ENCODE data around the gene MVP. TPM values are rescaled to one million over a fixed set of nuclear protein-coding genes. Genes with fewer than 3 reads are reported as not detected.
"Not testable (repeated sequence)": the region's sequence is repeated elsewhere in the genome, so short reads cannot be mapped to it uniquely, and the experiment has no call there.

Gene MVP
- total RNA-seq, 1 experiment from 2014 or later, result 72.5 TPM

GRCh38 chr16:29784157-29784556, 36.1 kb upstream of the MVP start:
- Histone ChIP-seq H3K4me3 (ENCODE audit: low read depth, low read length) (no peak overlapping the region), H3K9me3 (no peaks in the 10 kb centered on the region), H3K36me3 (ENCODE audit: control insufficient read depth, insufficient read depth, low read length) (peaks cover 1% of the 10 kb centered on the region; the same call in 1 of the 2 replicates), H3K27me3 (replicated peaks; ENCODE audit: control insufficient read depth, insufficient read depth, low read length) (no peaks in the 10 kb centered on the region), H3K4me1 (peaks cover 45% of the 10 kb centered on the region)
- DNase-seq, result no peak
- H3K36me3 Mint-ChIP-seq (ENCODE audit: insufficient read depth, unreplicated experiment), result peaks cover 6% of the 10 kb centered on the region
- BruUV-seq (replicated peaks), result no TSS peak
- peaks cover 27% of the 10 kb centered on the region for H3K9me3 Mint-ChIP-seq (ENCODE audit: unreplicated experiment)
- no peaks in the 10 kb centered on the region for H3K27me3 Mint-ChIP-seq (ENCODE audit: insufficient read depth, unreplicated experiment)
- TF ChIP-seq CTCF (IDR thresholded peaks at IDR 0.05; ENCODE audit: insufficient read depth in 1 of 2, low read depth in 1 of 2, low read length in 1 of 2, severe bottlenecking in 1 of 2, unreplicated experiment in 1 of 2), result no peak
- ChIA-PET POLR2A (no interaction called here), CTCF (no interaction called here)
- no peak overlapping the region for H3K4me3 Mint-ChIP-seq (ENCODE audit: unreplicated experiment)
- H3K4me1 Mint-ChIP-seq (ENCODE audit: low read depth, unreplicated experiment), result peaks cover 34% of the 10 kb centered on the region
- peak overlapping the region; percentile 82 for H3K27ac Mint-ChIP-seq (ENCODE audit: unreplicated experiment)
- intact Hi-C loops (cut with micrococcal nuclease; ENCODE audit: unreplicated experiment), result no loop called here

- H3K4me3 ChIP-seq (ENCODE audit: low read depth, low read length), result no peak overlapping the region
- Mint-ChIP-seq H3K9me3 (ENCODE audit: unreplicated experiment) (peaks cover 27% of the 10 kb centered on the region), H3K36me3 (ENCODE audit: insufficient read depth, unreplicated experiment) (peaks cover 6% of the 10 kb centered on the region), H3K27ac (ENCODE audit: unreplicated experiment) (no peak overlapping the region), H3K27me3 (ENCODE audit: insufficient read depth, unreplicated experiment) (no peaks in the 10 kb centered on the region), H3K4me1 (ENCODE audit: low read depth, unreplicated experiment) (peaks cover 25% of the 10 kb centered on the region), H3K4me3 (ENCODE audit: unreplicated experiment) (no peak overlapping the region)
- no peaks in the 10 kb centered on the region for H3K9me3 ChIP-seq
- ChIA-PET CTCF (no interaction called here), POLR2A (no interaction called here)
- H3K4me1 ChIP-seq, result peaks cover 42% of the 10 kb centered on the region
- TF ChIP-seq CTCF (IDR thresholded peaks at IDR 0.05; ENCODE audit: insufficient read depth in 1 of 2, low read depth in 1 of 2, low read length in 1 of 2, severe bottlenecking in 1 of 2, unreplicated experiment in 1 of 2), result no peak
- DNase-seq, result no peak
- H3K36me3 ChIP-seq (ENCODE audit: control insufficient read depth, insufficient read depth, low read length), result peaks cover 1% of the 10 kb centered on the region; the same call in 1 of the 2 replicates
- H3K27me3 ChIP-seq (replicated peaks; ENCODE audit: control insufficient read depth, insufficient read depth, low read length), result no peaks in the 10 kb centered on the region
- no TSS peak for BruUV-seq (replicated peaks)
- intact Hi-C loops (cut with micrococcal nuclease; ENCODE audit: unreplicated experiment), result no loop called here
These were observed 35.3 kb upstream of the MVP start for GRCh38 chr16:29784901-29785500.

- POLR2A ChIA-PET, result interaction anchor here (0.6 kb wide), 1 partner anchor 110 kb away, joined by 4 read pairs; no protein-coding TSS in a partner anchor
- H3K9me3 ChIP-seq; CTCF ChIA-PET; intact Hi-C loops (cut with micrococcal nuclease; ENCODE audit: unreplicated experiment); H3K36me3 ChIP-seq (ENCODE audit: control insufficient read depth, insufficient read depth, low read length); H3K4me3 ChIP-seq (ENCODE audit: low read depth, low read length); DNase-seq; H3K27me3 Mint-ChIP-seq (ENCODE audit: insufficient read depth, unreplicated experiment); H3K27me3 ChIP-seq (replicated peaks; ENCODE audit: control insufficient read depth, insufficient read depth, low read length); BruUV-seq (replicated peaks); H3K4me3 Mint-ChIP-seq (ENCODE audit: unreplicated experiment); H3K27ac Mint-ChIP-seq (ENCODE audit: unreplicated experiment): not testable (repeated sequence)
- peaks cover 18% of the 10 kb centered on the region for H3K36me3 Mint-ChIP-seq (ENCODE audit: insufficient read depth, unreplicated experiment)
- H3K4me1 Mint-ChIP-seq (ENCODE audit: low read depth, unreplicated experiment), result peaks cover 16% of the 10 kb centered on the region
- peaks cover 26% of the 10 kb centered on the region for H3K4me1 ChIP-seq
- peaks cover 16% of the 10 kb centered on the region for H3K9me3 Mint-ChIP-seq (ENCODE audit: unreplicated experiment)
These were observed 33.1 kb upstream of the MVP start for GRCh38 chr16:29787155-29787554.
